ENCODE measurements around the gene OPCML.

OPCML gene

GRCh38 chr11:132788816-132789325 is 743.4 kb downstream of the OPCML start:
- no peak for TF ChIP-seq CTCF (IDR thresholded peaks at IDR 0.05)
- H3K9me3 ChIP-seq, result no peaks in the 10 kb centered on the region
- no peak overlapping the region for H3K4me3 ChIP-seq (ENCODE audit: low read depth in 1 of 2, low read length in 1 of 2)

GRCh38 chr11:132785878-132786277 is 746.4 kb downstream of the OPCML start:
- Histone ChIP-seq H3K36me3 (no peaks in the 10 kb centered on the region), H3K27me3 (no peaks in the 10 kb centered on the region), H3K4me1 (ENCODE audit: control insufficient read depth in 1 of 2, insufficient read depth in 1 of 2, low read depth in 1 of 2, low read length in 1 of 2) (no peaks in the 10 kb centered on the region), H3K4me3 (ENCODE audit: low read depth in 1 of 2, low read length in 1 of 2) (no peak overlapping the region), H3K9me3 (no peaks in the 10 kb centered on the region), H3K27ac (no peak overlapping the region)
- no peak for TF ChIP-seq CTCF (IDR thresholded peaks at IDR 0.05)

More at GRCh38 chr11:132788816-132789325, 743.4 kb downstream of the OPCML start:
- Histone ChIP-seq H3K4me1 (ENCODE audit: control insufficient read depth in 1 of 2, insufficient read depth in 1 of 2, low read depth in 1 of 2, low read length in 1 of 2) (no peaks in the 10 kb centered on the region), H3K27me3 (no peaks in the 10 kb centered on the region), H3K27ac (no peak overlapping the region), H3K36me3 (no peaks in the 10 kb centered on the region)

DNA sequence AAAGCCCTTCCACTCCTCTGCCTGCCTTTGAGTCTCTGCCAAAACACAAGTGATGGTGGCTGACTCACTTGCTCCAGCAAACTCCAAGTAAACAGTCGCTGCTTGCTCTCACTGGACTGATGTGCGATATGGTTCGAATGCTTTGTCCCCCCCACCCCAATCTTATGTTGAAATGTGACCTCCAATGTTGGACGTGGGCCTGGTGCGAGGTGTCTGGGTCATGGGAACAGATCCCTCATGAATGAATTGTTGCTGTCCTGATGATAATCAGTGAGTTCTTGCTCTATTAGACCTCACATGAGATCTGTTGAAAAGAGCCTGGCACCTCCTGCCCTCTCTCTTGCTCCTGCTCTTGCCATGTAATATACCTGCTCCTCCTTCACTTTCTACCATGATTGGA is 747.9 kb downstream of the OPCML start:
- no peaks in the 10 kb centered on the region for H3K36me3 ChIP-seq
- no peaks in the 10 kb centered on the region for H3K4me1 ChIP-seq (ENCODE audit: control insufficient read depth in 1 of 2, insufficient read depth in 1 of 2, low read depth in 1 of 2, low read length in 1 of 2)
- H3K9me3 ChIP-seq, result no peaks in the 10 kb centered on the region
- no peak for TF ChIP-seq CTCF (IDR thresholded peaks at IDR 0.05)
- no peak overlapping the region for H3K4me3 ChIP-seq (ENCODE audit: low read depth in 1 of 2, low read length in 1 of 2)
- no peak overlapping the region for H3K27ac ChIP-seq
- no peaks in the 10 kb centered on the region for H3K27me3 ChIP-seq

DNA sequence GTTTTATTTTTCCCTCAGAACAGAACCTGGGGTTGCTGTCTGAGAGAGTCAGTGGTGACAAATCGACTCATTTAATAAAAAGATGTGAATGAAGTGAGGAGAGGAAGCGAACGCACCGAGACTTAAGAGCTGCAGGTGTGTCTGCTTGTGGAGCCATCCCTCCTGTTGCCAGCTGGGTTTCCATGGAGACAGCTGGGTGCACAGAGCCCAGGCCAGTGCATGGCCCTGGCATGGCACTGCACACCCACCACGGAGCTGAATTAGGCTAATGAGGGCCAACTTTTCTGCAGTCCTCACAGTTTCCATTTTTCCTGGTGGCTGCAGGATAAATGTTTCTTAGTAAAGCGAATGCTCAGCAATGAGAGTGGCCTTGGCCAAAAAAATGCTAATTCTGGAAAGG is 750.2 kb downstream of the OPCML start:
- no peak overlapping the region for H3K27ac ChIP-seq
- TF ChIP-seq CTCF (IDR thresholded peaks at IDR 0.05), result no peak
- no peak overlapping the region for H3K4me3 ChIP-seq (ENCODE audit: low read depth in 1 of 2, low read length in 1 of 2)
- no peaks in the 10 kb centered on the region for H3K27me3 ChIP-seq
- H3K4me1 ChIP-seq (ENCODE audit: control insufficient read depth in 1 of 2, insufficient read depth in 1 of 2, low read depth in 1 of 2, low read length in 1 of 2), result no peaks in the 10 kb centered on the region
- H3K9me3 ChIP-seq, result no peaks in the 10 kb centered on the region
- H3K36me3 ChIP-seq, result no peaks in the 10 kb centered on the region

DNA sequence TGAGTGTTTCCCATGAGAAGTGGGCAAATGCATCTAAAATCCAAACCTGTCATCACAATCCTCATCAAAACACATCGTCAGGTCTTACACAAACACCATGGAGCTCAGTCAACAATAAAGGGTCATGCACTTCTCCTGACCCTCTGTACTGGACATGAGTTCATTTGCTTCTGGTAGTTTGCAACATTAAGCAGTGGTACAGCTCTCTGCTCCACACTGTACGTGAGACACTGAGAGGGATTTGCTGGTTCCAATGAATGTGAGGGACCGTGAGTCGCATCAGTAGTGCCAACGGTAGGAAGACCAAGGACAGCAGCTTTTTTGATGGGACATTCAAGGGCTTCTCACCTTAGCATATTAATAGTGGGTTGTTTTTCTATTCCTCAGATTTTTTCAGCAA is 752.3 kb downstream of the OPCML start:
- Histone ChIP-seq H3K27me3 (no peaks in the 10 kb centered on the region), H3K9me3 (no peaks in the 10 kb centered on the region), H3K4me1 (ENCODE audit: control insufficient read depth in 1 of 2, insufficient read depth in 1 of 2, low read depth in 1 of 2, low read length in 1 of 2) (no peaks in the 10 kb centered on the region), H3K36me3 (no peaks in the 10 kb centered on the region), H3K27ac (no peak overlapping the region), H3K4me3 (ENCODE audit: low read depth in 1 of 2, low read length in 1 of 2) (no peak overlapping the region)
- TF ChIP-seq CTCF (IDR thresholded peaks at IDR 0.05), result no peak

- Histone ChIP-seq H3K4me3 (ENCODE audit: low read depth in 1 of 2, low read length in 1 of 2) (no peak overlapping the region), H3K27me3 (no peaks in the 10 kb centered on the region), H3K4me1 (ENCODE audit: control insufficient read depth in 1 of 2, insufficient read depth in 1 of 2, low read depth in 1 of 2, low read length in 1 of 2) (no peaks in the 10 kb centered on the region), H3K36me3 (no peaks in the 10 kb centered on the region), H3K27ac (no peak overlapping the region), H3K9me3 (no peaks in the 10 kb centered on the region)
- no peak for TF ChIP-seq CTCF (IDR thresholded peaks at IDR 0.05)
Measured at GRCh38 chr11:132779497-132779896, 752.8 kb downstream of the OPCML start.
